Measurements from ENCODE around the gene GIMD1.

DNA sequence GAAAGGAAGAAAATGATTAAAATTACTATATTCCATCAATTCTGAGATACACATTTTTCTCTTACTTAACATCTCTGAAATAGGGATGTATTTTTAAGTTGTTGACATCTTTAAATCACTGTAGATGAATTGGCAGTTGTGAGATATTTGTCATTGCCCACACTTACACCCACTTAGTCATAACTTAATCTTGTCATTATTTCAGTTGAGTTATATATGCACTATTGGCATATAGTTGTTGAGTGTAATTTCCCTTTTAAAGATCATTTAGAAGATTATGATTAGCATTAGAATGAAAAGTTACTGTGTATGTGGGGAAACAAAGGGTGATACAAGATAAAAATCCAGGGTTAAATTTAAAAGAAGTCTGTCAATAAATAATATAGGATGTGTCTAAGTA is 50.1 kb downstream of the GIMD1 start:
- TF ChIP-seq, protein P1, sequence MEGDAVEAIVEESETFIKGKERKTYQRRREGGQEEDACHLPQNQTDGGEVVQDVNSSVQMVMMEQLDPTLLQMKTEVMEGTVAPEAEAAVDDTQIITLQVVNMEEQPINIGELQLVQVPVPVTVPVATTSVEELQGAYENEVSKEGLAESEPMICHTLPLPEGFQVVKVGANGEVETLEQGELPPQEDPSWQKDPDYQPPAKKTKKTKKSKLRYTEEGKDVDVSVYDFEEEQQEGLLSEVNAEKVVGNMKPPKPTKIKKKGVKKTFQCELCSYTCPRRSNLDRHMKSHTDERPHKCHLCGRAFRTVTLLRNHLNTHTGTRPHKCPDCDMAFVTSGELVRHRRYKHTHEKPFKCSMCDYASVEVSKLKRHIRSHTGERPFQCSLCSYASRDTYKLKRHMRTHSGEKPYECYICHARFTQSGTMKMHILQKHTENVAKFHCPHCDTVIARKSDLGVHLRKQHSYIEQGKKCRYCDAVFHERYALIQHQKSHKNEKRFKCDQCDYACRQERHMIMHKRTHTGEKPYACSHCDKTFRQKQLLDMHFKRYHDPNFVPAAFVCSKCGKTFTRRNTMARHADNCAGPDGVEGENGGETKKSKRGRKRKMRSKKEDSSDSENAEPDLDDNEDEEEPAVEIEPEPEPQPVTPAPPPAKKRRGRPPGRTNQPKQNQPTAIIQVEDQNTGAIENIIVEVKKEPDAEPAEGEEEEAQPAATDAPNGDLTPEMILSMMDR (IDR thresholded peaks at IDR 0.05), result no peak
- no peak for TF ChIP-seq POLR2AphosphoS5 (IDR thresholded peaks at IDR 0.05)
